Measurements from ENCODE around the gene NUCB2.

The NUCB2 gene

DNA sequence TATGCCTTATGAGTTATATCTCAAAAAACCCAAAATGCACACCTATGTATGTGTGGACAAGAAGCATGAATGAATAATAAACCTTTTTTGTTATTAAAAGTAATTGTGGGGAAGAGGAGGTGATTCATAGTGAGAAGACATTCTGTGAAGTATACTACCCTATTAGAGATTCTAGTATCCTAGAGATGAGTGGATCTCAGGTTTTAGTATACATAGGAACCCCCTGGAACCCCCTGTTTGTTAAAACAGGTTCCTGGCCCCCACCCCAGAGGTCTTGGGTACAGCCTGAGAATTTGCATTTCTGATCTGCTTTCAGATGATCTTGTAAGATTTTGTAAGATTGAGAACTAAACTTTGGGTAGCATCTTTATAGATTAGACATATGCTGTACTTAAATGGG lies 17.5 kb downstream of the NUCB2 start:
- Histone ChIP-seq H3K9me3 (ENCODE audit: control insufficient read depth, insufficient read depth, low read length) (no peaks in the 10 kb centered on the region), H3K27me3 (ENCODE audit: control insufficient read depth, insufficient read depth, low read length) (no peaks in the 10 kb centered on the region), H3K9ac (ENCODE audit: low read depth, low read length) (no peak overlapping the region), H3K4me3 (ENCODE audit: low read depth, low read length) (no peak overlapping the region), H3K4me1 (ENCODE audit: control insufficient read depth, insufficient read depth, low read length) (no peaks in the 10 kb centered on the region), H3K36me3 (ENCODE audit: control insufficient read depth, insufficient read depth, low read length) (no peaks in the 10 kb centered on the region), H3K27ac (ENCODE audit: low read depth, low read length) (no peak overlapping the region)

DNA sequence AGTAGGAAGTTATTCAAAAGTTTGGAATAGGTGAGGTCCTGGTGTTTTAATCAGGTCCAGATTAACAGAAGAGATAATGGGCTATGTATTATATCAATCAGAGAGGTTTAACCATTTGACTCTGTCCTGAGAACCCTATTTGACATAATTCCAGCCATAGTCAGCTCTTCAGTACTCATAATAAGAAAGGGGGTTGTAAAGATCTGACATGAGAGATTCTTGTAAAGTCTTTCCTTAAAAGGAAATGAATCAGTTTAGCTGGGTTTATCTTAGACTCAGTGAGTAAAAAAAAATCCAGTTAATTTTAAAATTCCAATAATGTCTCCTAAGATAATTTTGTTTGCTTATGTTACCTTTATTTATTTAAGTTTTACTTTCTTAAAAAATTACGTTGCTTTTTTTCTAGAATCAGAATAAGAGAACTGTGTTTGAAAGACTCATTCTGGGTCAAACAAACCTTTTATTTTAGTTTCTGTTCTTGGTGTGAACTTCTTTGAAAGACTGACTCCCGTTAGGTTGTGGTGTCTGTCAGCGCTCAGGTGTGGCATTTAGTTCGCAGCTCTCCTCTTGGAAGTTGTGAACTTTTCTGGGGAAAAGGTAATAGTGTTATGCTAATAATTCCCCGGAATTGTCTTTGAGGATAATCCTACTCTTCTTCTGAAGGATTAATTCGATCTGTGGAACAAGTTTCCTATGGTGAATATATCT lies 20.5 kb downstream of the NUCB2 start:
- H3K4me1 ChIP-seq (ENCODE audit: control insufficient read depth, insufficient read depth, low read length), result no peaks in the 10 kb centered on the region
- no peaks in the 10 kb centered on the region for H3K9me3 ChIP-seq (ENCODE audit: control insufficient read depth, insufficient read depth, low read length)
- no peak overlapping the region for H3K4me3 ChIP-seq (ENCODE audit: low read depth, low read length)
- no peak overlapping the region for H3K27ac ChIP-seq (ENCODE audit: low read depth, low read length)
- no peaks in the 10 kb centered on the region for H3K36me3 ChIP-seq (ENCODE audit: control insufficient read depth, insufficient read depth, low read length)
- no peak overlapping the region for H3K9ac ChIP-seq (ENCODE audit: low read depth, low read length)
- H3K27me3 ChIP-seq (ENCODE audit: control insufficient read depth, insufficient read depth, low read length), result no peaks in the 10 kb centered on the region

DNA sequence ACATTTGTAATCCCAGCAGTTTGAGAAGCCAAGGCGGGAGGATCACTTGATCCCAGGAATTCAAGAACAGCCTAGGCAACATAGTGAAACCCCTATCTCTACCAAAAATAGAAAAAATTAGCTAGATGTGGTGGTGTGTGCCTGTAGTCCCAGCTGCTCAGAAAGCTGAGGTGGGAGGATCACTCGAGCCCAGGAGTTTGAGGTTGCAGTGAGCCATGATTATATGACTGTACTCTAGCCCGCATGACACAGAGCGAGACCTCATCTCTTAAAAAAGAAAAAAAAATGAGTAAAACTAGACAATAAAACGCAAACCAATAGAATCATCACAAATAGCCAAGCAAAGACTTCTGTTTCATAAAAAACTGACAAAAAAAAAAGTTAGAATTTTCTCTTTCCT lies 21.8 kb downstream of the NUCB2 start:
- H3K9me3 ChIP-seq (ENCODE audit: control insufficient read depth, insufficient read depth, low read length), result no peaks in the 10 kb centered on the region
- H3K9ac ChIP-seq (ENCODE audit: low read depth, low read length), result no peak overlapping the region

DNA sequence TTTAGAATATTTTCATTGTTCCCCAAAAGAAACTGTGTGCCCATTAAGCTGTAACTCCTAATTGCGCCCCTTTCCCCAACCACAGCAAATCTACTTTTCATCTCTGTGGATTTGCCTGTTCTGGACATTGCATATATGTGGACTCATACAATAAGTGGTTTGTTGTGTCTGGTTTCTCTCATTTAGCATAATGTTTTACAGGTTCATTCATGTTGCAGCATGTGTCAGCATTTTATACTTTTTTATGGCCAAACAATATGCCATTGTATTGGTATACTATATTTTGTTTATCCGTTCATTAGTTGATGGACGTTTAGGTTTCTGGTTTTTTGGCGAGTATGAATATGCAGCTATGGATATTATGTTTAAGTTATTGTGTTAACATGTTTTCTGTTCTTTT lies 23.8 kb downstream of the NUCB2 start:
- no peaks in the 10 kb centered on the region for H3K4me1 ChIP-seq (ENCODE audit: control insufficient read depth, insufficient read depth, low read length)

More for the DNA sequence above, 21.8 kb downstream of the NUCB2 start:
- no peaks in the 10 kb centered on the region for H3K27me3 ChIP-seq (ENCODE audit: control insufficient read depth, insufficient read depth, low read length)
- H3K4me1 ChIP-seq (ENCODE audit: control insufficient read depth, insufficient read depth, low read length), result no peaks in the 10 kb centered on the region
- H3K4me3 ChIP-seq (ENCODE audit: low read depth, low read length), result no peak overlapping the region
- H3K27ac ChIP-seq (ENCODE audit: low read depth, low read length), result no peak overlapping the region
- no peaks in the 10 kb centered on the region for H3K36me3 ChIP-seq (ENCODE audit: control insufficient read depth, insufficient read depth, low read length)

DNA sequence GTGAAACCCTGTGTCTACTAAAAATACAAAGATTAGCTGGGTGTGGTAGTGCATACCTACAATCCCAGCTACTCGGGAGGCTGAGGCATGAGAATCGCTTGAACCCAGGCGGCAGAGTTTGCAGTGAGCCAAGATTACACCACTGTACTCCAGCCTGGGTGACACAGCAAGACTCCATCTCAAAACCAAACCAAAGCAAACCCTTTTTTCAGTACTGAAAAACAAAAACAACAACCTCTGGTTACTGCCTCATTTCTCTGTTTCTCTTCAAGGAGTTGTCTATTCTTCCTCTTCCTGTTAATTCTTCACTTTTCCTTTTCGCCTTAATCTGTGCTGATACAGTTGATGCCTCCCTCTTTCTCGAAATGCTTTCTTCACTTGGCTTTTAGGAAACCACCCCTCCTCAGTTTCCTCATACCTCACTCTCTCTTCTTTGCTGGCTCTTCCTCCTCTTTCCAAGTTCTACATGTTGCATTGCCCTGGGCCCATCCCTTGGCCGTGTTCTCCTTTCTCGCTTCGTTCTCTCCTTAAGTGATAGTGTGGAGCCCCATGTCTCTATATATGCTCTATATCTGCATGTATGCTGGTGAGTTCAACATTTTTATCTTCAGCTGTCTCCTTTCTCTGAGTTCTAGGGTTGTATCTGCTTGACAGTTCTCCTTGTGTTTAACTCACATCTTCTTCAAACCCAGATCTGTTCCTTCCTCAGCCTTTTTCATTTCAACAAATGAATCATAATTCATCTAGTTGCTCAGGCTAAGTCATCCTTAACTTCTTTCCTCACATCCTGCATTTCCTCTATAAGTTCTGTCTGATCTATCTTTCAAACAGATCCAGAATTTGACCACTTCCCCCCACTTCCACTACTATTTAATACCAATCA lies 37.1 kb downstream of the NUCB2 start:
- H3K9me3 ChIP-seq (ENCODE audit: control insufficient read depth, insufficient read depth, low read length), result no peaks in the 10 kb centered on the region
- no peak overlapping the region for H3K27ac ChIP-seq (ENCODE audit: low read depth, low read length)
- H3K4me3 ChIP-seq (ENCODE audit: low read depth, low read length), result no peak overlapping the region
- no peaks in the 10 kb centered on the region for H3K27me3 ChIP-seq (ENCODE audit: control insufficient read depth, insufficient read depth, low read length)
- 0 out of 2 replicates have a peak, but pooled peaks cover 3% of the 10 kb centered on the region for H3K4me1 ChIP-seq (ENCODE audit: control insufficient read depth, insufficient read depth, low read length)
- H3K9ac ChIP-seq (ENCODE audit: low read depth, low read length), result no peak overlapping the region
- no peaks in the 10 kb centered on the region for H3K36me3 ChIP-seq (ENCODE audit: control insufficient read depth, insufficient read depth, low read length)

More for the DNA sequence above, 23.8 kb downstream of the NUCB2 start:
- Histone ChIP-seq H3K27me3 (ENCODE audit: control insufficient read depth, insufficient read depth, low read length) (no peaks in the 10 kb centered on the region), H3K9me3 (ENCODE audit: control insufficient read depth, insufficient read depth, low read length) (no peaks in the 10 kb centered on the region), H3K36me3 (ENCODE audit: control insufficient read depth, insufficient read depth, low read length) (no peaks in the 10 kb centered on the region), H3K4me3 (ENCODE audit: low read depth, low read length) (no peak overlapping the region), H3K9ac (ENCODE audit: low read depth, low read length) (no peak overlapping the region), H3K27ac (ENCODE audit: low read depth, low read length) (no peak overlapping the region)

DNA sequence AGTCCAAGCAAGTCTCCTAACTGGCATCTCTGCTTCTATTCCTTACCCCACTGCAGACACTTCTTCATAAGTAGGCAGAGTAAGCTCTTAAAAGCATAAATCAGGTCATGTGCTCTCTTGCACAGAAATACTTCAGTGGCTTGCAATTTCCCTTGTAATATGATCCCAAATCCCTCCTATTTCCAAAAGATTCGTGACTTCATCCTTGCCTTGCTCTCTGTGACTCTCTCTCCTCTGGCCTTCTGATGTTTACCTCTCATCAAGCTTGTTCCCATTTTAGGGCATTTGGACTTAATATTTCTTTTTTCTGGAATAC lies 37.7 kb downstream of the NUCB2 start:
- Histone ChIP-seq H3K4me1 (ENCODE audit: control insufficient read depth, insufficient read depth, low read length) (0 out of 2 replicates have a peak, but pooled peaks cover 3% of the 10 kb centered on the region), H3K27me3 (ENCODE audit: control insufficient read depth, insufficient read depth, low read length) (no peaks in the 10 kb centered on the region), H3K27ac (ENCODE audit: low read depth, low read length) (no peak overlapping the region), H3K9ac (ENCODE audit: low read depth, low read length) (no peak overlapping the region), H3K36me3 (ENCODE audit: control insufficient read depth, insufficient read depth, low read length) (no peaks in the 10 kb centered on the region), H3K9me3 (ENCODE audit: control insufficient read depth, insufficient read depth, low read length) (no peaks in the 10 kb centered on the region), H3K4me3 (ENCODE audit: low read depth, low read length) (no peak overlapping the region)

DNA sequence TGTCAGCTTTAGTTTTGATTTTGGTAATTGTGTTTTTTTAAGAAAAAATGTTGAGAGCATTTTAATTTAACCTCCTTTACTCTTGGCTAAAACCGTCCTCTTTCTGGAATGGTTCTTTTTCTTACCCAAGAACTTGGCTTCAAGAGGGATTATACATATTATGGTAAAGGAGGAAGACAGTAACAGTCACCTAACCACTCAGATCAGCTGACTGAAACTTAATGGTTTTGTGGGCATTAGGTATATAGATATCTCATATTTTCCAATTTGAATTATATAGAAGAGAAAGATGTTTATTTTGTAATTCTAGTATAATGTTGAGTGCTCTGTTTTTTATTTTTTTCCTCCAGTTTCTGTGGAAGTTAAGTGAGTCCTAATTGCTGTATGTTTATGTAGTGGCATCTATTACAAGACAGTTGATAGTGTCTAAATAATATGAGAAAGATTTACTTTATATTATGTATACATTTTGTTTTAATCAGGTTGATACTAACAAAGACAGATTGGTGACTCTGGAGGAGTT lies 38.4 kb downstream of the NUCB2 start:
- no peak overlapping the region for H3K9ac ChIP-seq (ENCODE audit: low read depth, low read length)
- H3K4me3 ChIP-seq (ENCODE audit: low read depth, low read length), result no peak overlapping the region
- no peak overlapping the region for H3K27ac ChIP-seq (ENCODE audit: low read depth, low read length)
- no peaks in the 10 kb centered on the region for H3K27me3 ChIP-seq (ENCODE audit: control insufficient read depth, insufficient read depth, low read length)
- no peaks in the 10 kb centered on the region for H3K9me3 ChIP-seq (ENCODE audit: control insufficient read depth, insufficient read depth, low read length)
- H3K4me1 ChIP-seq (ENCODE audit: control insufficient read depth, insufficient read depth, low read length), result 0 out of 2 replicates have a peak, but pooled peaks cover 3% of the 10 kb centered on the region
- H3K36me3 ChIP-seq (ENCODE audit: control insufficient read depth, insufficient read depth, low read length), result no peaks in the 10 kb centered on the region

DNA sequence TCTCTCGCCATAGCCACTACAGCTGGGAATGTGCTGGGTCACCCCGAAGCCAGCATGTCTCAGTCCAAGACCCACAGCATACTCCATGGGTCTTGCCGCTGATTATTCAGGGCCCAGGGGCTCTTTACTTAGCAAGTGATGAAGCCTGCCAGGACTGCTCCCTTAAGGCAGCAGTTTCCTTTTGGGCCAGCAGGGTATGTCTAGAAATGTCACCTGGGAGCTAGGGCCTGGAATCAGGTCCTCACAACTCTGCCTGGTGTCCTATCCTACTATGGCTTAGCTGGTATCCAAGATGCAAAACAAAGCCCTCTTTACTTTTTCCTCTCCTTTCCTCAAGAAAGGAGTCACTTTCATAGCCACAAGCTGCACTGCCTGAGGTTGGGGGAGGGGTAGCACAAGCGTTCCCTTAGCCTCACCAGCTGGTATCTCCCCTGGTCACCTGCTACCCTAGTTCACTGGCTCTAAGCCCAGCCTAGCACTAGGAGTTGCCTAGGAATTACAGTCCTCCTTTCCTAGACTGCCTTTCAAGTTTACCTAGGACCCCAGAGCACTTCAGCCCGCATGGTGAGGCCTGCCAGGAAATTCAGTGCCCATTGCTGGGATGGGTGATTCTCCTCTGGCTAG lies 52.4 kb downstream of the NUCB2 start:
- Histone ChIP-seq H3K9me3 (ENCODE audit: control insufficient read depth, insufficient read depth, low read length) (no peaks in the 10 kb centered on the region), H3K27me3 (ENCODE audit: control insufficient read depth, insufficient read depth, low read length) (no peaks in the 10 kb centered on the region; the same call in 1 of the 2 replicates), H3K27ac (ENCODE audit: low read depth, low read length) (no peak overlapping the region), H3K9ac (ENCODE audit: low read depth, low read length) (no peak overlapping the region), H3K4me3 (ENCODE audit: low read depth, low read length) (no peak overlapping the region), H3K36me3 (ENCODE audit: control insufficient read depth, insufficient read depth, low read length) (no peaks in the 10 kb centered on the region), H3K4me1 (ENCODE audit: control insufficient read depth, insufficient read depth, low read length) (no peaks in the 10 kb centered on the region)

DNA sequence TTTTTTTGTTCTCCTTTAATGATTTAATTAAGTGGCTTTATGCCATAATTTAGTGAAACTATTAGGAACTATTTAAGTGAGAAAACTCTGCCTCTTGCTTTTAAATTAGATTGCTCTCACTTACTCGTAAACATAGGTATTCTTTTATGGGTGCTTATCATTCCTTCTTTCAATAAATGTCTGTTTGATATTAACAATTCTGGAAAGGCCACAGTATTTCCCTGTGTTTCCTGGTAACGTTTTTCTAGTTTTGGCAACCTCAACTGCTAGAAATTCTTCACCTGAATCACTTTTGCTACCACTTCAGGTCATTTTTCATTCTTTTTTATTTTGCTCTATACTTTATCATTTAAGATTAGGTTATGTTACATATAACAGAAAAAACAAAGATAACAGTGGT lies 55.1 kb downstream of the NUCB2 start:
- H3K9ac ChIP-seq (ENCODE audit: low read depth, low read length), result no peak overlapping the region
- H3K9me3 ChIP-seq (ENCODE audit: control insufficient read depth, insufficient read depth, low read length), result no peaks in the 10 kb centered on the region
- no peaks in the 10 kb centered on the region; the same call in 1 of the 2 replicates for H3K27me3 ChIP-seq (ENCODE audit: control insufficient read depth, insufficient read depth, low read length)
- H3K4me1 ChIP-seq (ENCODE audit: control insufficient read depth, insufficient read depth, low read length), result no peaks in the 10 kb centered on the region
- no peak overlapping the region for H3K27ac ChIP-seq (ENCODE audit: low read depth, low read length)
- no peaks in the 10 kb centered on the region for H3K36me3 ChIP-seq (ENCODE audit: control insufficient read depth, insufficient read depth, low read length)
- H3K4me3 ChIP-seq (ENCODE audit: low read depth, low read length), result no peak overlapping the region

DNA sequence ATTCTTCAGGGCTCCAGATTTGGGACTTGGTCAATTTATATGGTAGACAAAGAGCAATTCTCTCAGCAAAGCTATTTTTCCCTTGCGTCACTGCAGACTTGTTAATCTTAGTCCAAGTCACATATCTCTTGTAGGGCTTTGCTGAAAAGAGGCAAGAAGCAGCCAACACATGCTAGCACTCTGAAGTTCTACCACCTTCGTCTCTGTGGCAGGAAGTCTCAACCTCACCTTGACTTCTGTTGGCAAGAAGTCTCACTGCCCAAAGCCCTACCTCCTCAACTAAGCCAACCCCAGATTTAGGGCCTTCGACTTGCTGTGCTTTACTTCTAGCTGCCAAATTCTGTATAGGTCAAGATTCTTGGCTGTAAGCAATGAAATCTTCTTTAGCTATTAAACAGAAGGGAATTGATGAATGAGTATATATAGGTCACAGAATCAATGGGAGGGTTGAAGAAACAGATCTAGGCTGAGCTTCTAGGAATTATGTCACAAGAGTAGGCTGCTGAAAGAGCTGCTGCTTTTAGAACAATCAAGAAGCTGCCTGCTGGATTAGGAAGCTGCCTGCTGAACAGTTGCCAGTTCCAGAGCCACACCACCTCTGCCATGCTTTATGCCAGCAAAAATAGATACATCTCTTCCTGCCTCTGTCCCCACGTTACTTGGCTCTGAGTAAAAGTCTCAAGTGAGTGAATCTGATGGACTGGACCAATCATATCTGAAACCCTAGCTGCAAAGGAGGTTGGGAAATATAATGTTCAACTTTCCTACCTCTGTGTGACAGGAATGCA lies 57.5 kb downstream of the NUCB2 start:
- Histone ChIP-seq H3K4me1 (ENCODE audit: control insufficient read depth, insufficient read depth, low read length) (no peaks in the 10 kb centered on the region), H3K9me3 (ENCODE audit: control insufficient read depth, insufficient read depth, low read length) (no peaks in the 10 kb centered on the region), H3K4me3 (ENCODE audit: low read depth, low read length) (no peak overlapping the region), H3K36me3 (ENCODE audit: control insufficient read depth, insufficient read depth, low read length) (no peaks in the 10 kb centered on the region), H3K27ac (ENCODE audit: low read depth, low read length) (no peak overlapping the region), H3K9ac (ENCODE audit: low read depth, low read length) (no peak overlapping the region), H3K27me3 (ENCODE audit: control insufficient read depth, insufficient read depth, low read length) (no peaks in the 10 kb centered on the region; the same call in 1 of the 2 replicates)
